Neuronal stem cell (in vitro differentiated cells): ENCODE measurements around the gene KLHL2.

ENCODE experiments used
- DNase-seq: peaks from one replicate; pipeline ENCODE4 v3.0.0-alpha.2; 2013; ENCODE audit warnings: low spot score
- H2AFZ ChIP-seq: one replicate; pipeline ENCODE4 v1.6.1; 2013; ENCODE audit warnings: mild to moderate bottlenecking, low read length, inconsistent platforms
- H2AK5ac ChIP-seq: 2 replicates; pipeline ENCODE4 v1.6.1; 2013; ENCODE audit warnings: low read depth, mild to moderate bottlenecking, inconsistent platforms, low read length, moderate library complexity, mixed read lengths
- H2BK120ac ChIP-seq: 2 replicates; pipeline ENCODE4 v1.6.1; 2013; ENCODE audit warnings: low read depth, mild to moderate bottlenecking, inconsistent platforms, low read length, moderate library complexity, mixed read lengths
- H2BK12ac ChIP-seq: one replicate; pipeline ENCODE4 v1.6.1; 2013; ENCODE audit warnings: low read length, inconsistent platforms
- H2BK15ac ChIP-seq: 2 replicates; pipeline ENCODE4 v1.6.1; 2013; ENCODE audit warnings: mild to moderate bottlenecking, low read length, inconsistent platforms, mixed read lengths
- H2BK5ac ChIP-seq: one replicate; pipeline ENCODE4 v1.6.1; 2013; ENCODE audit warnings: inconsistent platforms, mild to moderate bottlenecking, low read length, moderate library complexity
- H3K14ac ChIP-seq: one replicate; pipeline ENCODE4 v1.6.1; 2013; ENCODE audit warnings: low read length, inconsistent platforms
- H3K18ac ChIP-seq: 2 replicates; pipeline ENCODE4 v1.6.1; 2013; ENCODE audit warnings: low read length, inconsistent platforms
- H3K23ac ChIP-seq: 2 replicates; pipeline ENCODE4 v1.6.1; 2013; ENCODE audit warnings: low read depth, mild to moderate bottlenecking, mixed read lengths, low read length, inconsistent platforms; ENCODE audit not compliant: poor library complexity
- H3K27ac ChIP-seq: replicated peaks from 3 replicates; pipeline ENCODE4 v1.5.1; 2013; ENCODE audit warnings: low read length, inconsistent platforms
- H3K27me3 ChIP-seq, 3 experiments: 2 replicates each; pipeline ENCODE4 v1.6.1; 2013; ENCODE audit warnings: low read length in 3 of 3, mild to moderate bottlenecking in 2 of 3, inconsistent platforms in 1 of 3, low read depth in 1 of 3, mixed read lengths in 1 of 3, moderate library complexity in 1 of 3; ENCODE audit not compliant: control insufficient read depth in 3 of 3, insufficient read depth in 3 of 3
- H3K36me3 ChIP-seq, 2 donors: replicated peaks in 1 of 2; 2 replicates each; pipeline ENCODE4 v1.6.1; 2013; ENCODE audit warnings: low read length in 2 of 2; ENCODE audit not compliant: control insufficient read depth in 2 of 2, insufficient read depth in 2 of 2
- H3K4ac ChIP-seq: 2 replicates; pipeline ENCODE4 v1.6.1; 2013; ENCODE audit warnings: inconsistent platforms, mild to moderate bottlenecking, low read length, moderate library complexity
- H3K4me1 ChIP-seq, 2 donors: 1 replicate in 1 of 2; 2 replicates in 1 of 2; pipeline ENCODE4 v1.6.1; 2013; ENCODE audit warnings: low read length in 2 of 2, low read depth in 1 of 2; ENCODE audit not compliant: control insufficient read depth in 2 of 2, insufficient read depth in 1 of 2
- H3K4me2 ChIP-seq: one replicate; pipeline ENCODE4 v1.6.1; 2013; ENCODE audit warnings: mild to moderate bottlenecking, low read length, inconsistent platforms; ENCODE audit not compliant: insufficient read depth, poor library complexity, severe bottlenecking
- H3K4me3 ChIP-seq, 2 donors: 2 replicates each; pipeline ENCODE4 v1.5.1; 2013; ENCODE audit warnings: low read length in 2 of 2, mild to moderate bottlenecking in 2 of 2, inconsistent platforms in 1 of 2, moderate library complexity in 1 of 2
- H3K79me1 ChIP-seq: one replicate; pipeline ENCODE4 v1.6.1; 2013; ENCODE audit warnings: low read depth, mild to moderate bottlenecking, inconsistent platforms, low read length, moderate library complexity
- H3K9ac ChIP-seq: one replicate; pipeline ENCODE4 v1.6.1; 2013; ENCODE audit warnings: mild to moderate bottlenecking, low read depth, low read length, inconsistent platforms; ENCODE audit not compliant: poor library complexity
- H3K9me3 ChIP-seq, 2 donors: replicated peaks in 1 of 2; 2 replicates each; pipeline versions ENCODE3 to v1.6.1; 2013; ENCODE audit warnings: low read length in 2 of 2, mild to moderate bottlenecking in 2 of 2, inconsistent platforms in 1 of 2, low read depth in 1 of 2, mixed read lengths in 1 of 2, moderate library complexity in 1 of 2; ENCODE audit not compliant: control insufficient read depth in 2 of 2, insufficient read depth in 1 of 2
- H4K8ac ChIP-seq: one replicate; pipeline ENCODE4 v1.6.1; 2013; ENCODE audit warnings: low read depth, mild to moderate bottlenecking, inconsistent platforms, low read length, moderate library complexity
- H4K91ac ChIP-seq: one replicate; pipeline ENCODE4 v1.6.1; 2013; ENCODE audit warnings: low read length, low read depth, mild to moderate bottlenecking, inconsistent platforms; ENCODE audit not compliant: poor library complexity
- WGBS, 2 donors: extraction: QIAGEN DNeasy Blood & Tissue Kit; methylation state at CpG; one replicate each; pipeline ENCODE4 v1.1.7; 2013; ENCODE audit warnings: missing lambda C conversion rate in 2 of 2, mixed read lengths in 1 of 2; ENCODE audit not compliant: insufficient read length in 2 of 2, insufficient replicate concordance in 1 of 2; ENCODE audit errors: extremely low coverage in 2 of 2; 5-methylcytosine and 5-hydroxymethylcytosine counted together

KLHL2 gene

DNA sequence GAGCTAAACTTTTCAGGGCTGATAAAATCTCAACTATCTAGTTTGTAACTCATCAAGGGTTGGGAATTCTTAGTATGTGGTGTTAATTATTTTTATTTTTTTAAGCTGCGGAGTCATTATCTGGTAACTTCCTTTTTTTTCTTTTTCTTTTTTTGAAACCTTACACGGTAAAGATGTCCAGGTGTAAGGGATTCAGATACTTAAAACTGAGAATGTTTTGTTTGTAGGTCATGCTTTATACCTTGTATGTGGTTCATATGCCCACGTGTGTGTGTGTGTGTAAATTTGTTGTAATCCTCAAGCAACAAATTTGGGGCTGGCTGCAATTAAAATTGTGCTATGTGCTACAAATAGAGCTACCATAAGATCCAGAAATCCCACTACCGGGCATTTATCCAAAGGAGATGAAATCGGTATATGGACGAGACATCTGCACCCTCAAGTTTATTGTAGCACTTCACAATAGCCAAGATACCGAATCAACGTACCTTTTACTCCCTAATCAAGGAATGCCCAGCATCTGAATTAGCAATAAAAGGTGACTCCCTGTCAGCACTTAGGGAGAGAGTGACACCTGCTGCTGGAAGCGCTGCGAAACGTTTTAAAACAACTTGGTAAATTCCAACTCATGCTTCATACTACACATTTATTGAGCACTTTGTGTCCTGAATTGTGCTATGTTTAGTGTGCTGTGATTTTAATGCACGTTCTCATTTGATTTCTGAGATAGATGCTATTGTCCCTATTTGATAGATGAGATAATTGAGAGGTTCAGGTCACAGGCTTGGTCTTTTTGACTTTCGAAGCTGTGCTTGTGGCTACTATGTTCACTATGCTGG is 136.2 kb downstream of the KLHL2 start:
- no peaks in the 10 kb centered on the region for H3K4me1 ChIP-seq
- H2BK15ac ChIP-seq: no peak overlapping the region
- H2BK5ac ChIP-seq: no peak overlapping the region
- H3K27ac ChIP-seq: no peak overlapping the region
- H2AK5ac ChIP-seq: no peak overlapping the region
- H3K27me3 ChIP-seq: no peaks in the 10 kb centered on the region
- H3K4me2 ChIP-seq: no peak overlapping the region
- H2BK120ac ChIP-seq: no peak overlapping the region
- H3K14ac ChIP-seq: no peak overlapping the region
- H3K18ac ChIP-seq: no peak overlapping the region
- no peak overlapping the region for H3K4ac ChIP-seq
- H2BK12ac ChIP-seq: no peak overlapping the region
- H4K8ac ChIP-seq: no peak overlapping the region
- no peak overlapping the region for H2AFZ ChIP-seq
- no peak overlapping the region for H3K9ac ChIP-seq
- no peak overlapping the region for H3K23ac ChIP-seq
- no peak for DNase-seq
- H4K91ac ChIP-seq: no peak overlapping the region
- H3K36me3 ChIP-seq: peaks cover 12 to 55% of the 10 kb centered on the region in 2 donors
- no peaks in the 10 kb centered on the region for H3K79me1 ChIP-seq
- WGBS, 2 donors: no CpG with 5 or more reads among the region's 13 CpGs
- no peaks in the 10 kb centered on the region for H3K9me3 ChIP-seq
- H3K4me3 ChIP-seq: no peak overlapping the region

DNA sequence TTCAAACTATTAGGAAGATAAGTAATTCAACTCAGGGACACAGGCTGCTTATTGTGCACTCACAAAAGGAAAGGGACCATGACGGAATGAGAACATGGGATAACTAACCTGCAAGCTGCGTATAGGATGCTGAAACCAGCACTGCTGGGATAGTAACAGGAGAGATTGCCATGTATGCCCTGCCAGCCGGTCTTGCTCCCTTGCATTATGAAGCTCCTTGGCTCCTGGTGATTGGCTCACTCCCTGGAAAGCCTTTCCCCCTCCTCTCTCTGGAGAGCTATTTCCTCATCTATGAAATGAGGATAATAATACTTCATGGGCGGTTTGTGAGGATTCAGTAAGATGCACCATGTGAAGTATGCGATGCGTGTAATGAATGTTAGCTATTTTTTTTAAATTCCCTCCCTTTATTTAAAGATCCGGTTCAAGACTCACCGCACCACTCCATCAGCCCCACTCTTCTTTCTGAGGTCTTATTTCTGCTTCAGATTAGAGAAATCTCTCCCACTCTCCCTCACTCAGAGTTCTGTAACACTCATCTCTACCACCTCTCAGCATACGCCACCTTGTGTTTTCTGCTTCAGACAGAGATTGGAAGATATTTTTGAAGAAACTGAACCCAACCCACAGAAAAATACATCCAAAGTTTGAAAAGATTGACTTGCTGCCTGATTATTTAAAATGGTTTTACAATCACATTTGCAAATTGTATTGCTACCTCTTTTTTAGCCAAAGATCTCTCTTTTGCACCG is 138.5 kb downstream of the KLHL2 start:
- no peak overlapping the region for H3K23ac ChIP-seq
- no peak for DNase-seq
- no peak overlapping the region for H3K14ac ChIP-seq
- H4K91ac ChIP-seq: no peak overlapping the region
- H3K79me1 ChIP-seq: no peaks in the 10 kb centered on the region
- H3K4me3 ChIP-seq: no peak overlapping the region
- no peak overlapping the region for H2AFZ ChIP-seq
- H3K4me2 ChIP-seq: no peak overlapping the region
- WGBS, 2 donors: no CpG with 5 or more reads among the region's 10 CpGs
- no peak overlapping the region for H2BK5ac ChIP-seq
- no peaks in the 10 kb centered on the region for H3K4me1 ChIP-seq
- H3K18ac ChIP-seq: no peak overlapping the region
- no peak overlapping the region for H2BK120ac ChIP-seq
- no peaks in the 10 kb centered on the region for H3K9me3 ChIP-seq
- H2BK15ac ChIP-seq: no peak overlapping the region
- no peak overlapping the region for H3K27ac ChIP-seq
- H3K9ac ChIP-seq: no peak overlapping the region
- H3K4ac ChIP-seq: no peak overlapping the region
- H3K36me3 ChIP-seq: peaks cover 2 to 33% of the 10 kb centered on the region in 2 donors
- H4K8ac ChIP-seq: no peak overlapping the region
- no peaks in the 10 kb centered on the region for H3K27me3 ChIP-seq
- H2AK5ac ChIP-seq: no peak overlapping the region
- no peak overlapping the region for H2BK12ac ChIP-seq

GRCh38 chr4:165347647-165348569 is 140.5 kb downstream of the KLHL2 start:
- H2BK15ac ChIP-seq: no peak overlapping the region
- no peak overlapping the region for H3K27ac ChIP-seq
- no peak for DNase-seq
- no peak overlapping the region for H3K4me2 ChIP-seq
- peaks cover 0 to 12% of the 10 kb centered on the region in 2 donors for H3K36me3 ChIP-seq
- no peak overlapping the region for H2BK5ac ChIP-seq
- H4K91ac ChIP-seq: no peak overlapping the region
- no peaks in the 10 kb centered on the region for H3K9me3 ChIP-seq
- no peak overlapping the region for H2AK5ac ChIP-seq
- no peaks in the 10 kb centered on the region for H3K27me3 ChIP-seq
- no peak overlapping the region for H2BK120ac ChIP-seq
- H2AFZ ChIP-seq: no peak overlapping the region
- H2BK12ac ChIP-seq: no peak overlapping the region
- H3K23ac ChIP-seq: no peak overlapping the region
- no peak overlapping the region for H3K9ac ChIP-seq
- no peaks in the 10 kb centered on the region for H3K4me1 ChIP-seq
- no peak overlapping the region for H3K14ac ChIP-seq
- no peaks in the 10 kb centered on the region for H3K79me1 ChIP-seq
- no CpG with 5 or more reads among the region's 3 CpGs for WGBS, 2 donors
- H4K8ac ChIP-seq: no peak overlapping the region
- H3K4me3 ChIP-seq: no peak overlapping the region
- H3K18ac ChIP-seq: no peak overlapping the region
- no peak overlapping the region for H3K4ac ChIP-seq
